ENCODE measurements around the gene TRIM23.

GRCh38 chr5:65654713-65655112 lies 30.6 kb upstream of the TRIM23 start:
- TF ChIP-seq CTCF (IDR thresholded peaks at IDR 0.05) (no peak), POLR2A (IDR thresholded peaks at IDR 0.05) (no peak)
